ENCODE measurements around the gene MYOM1.
"Not testable (repeated sequence)": the region's sequence is repeated elsewhere in the genome, so short reads cannot be mapped to it uniquely, and the experiment has no call there.

The MYOM1 gene

GRCh38 chr18:3035635-3036034 lies 184.1 kb downstream of the MYOM1 start:
- no peak for DNase-seq (ENCODE audit: low read depth, low spot score)

- no peak for DNase-seq (ENCODE audit: low read depth, low spot score)
These were observed 187.0 kb downstream of the MYOM1 start for GRCh38 chr18:3032721-3033120.

GRCh38 chr18:3029215-3029952 lies 190.4 kb downstream of the MYOM1 start:
- DNase-seq (ENCODE audit: low read depth, low spot score) = no peak

GRCh38 chr18:3028115-3028514 lies 191.7 kb downstream of the MYOM1 start:
- not testable (repeated sequence) for DNase-seq (ENCODE audit: low read depth, low spot score)

DNA sequence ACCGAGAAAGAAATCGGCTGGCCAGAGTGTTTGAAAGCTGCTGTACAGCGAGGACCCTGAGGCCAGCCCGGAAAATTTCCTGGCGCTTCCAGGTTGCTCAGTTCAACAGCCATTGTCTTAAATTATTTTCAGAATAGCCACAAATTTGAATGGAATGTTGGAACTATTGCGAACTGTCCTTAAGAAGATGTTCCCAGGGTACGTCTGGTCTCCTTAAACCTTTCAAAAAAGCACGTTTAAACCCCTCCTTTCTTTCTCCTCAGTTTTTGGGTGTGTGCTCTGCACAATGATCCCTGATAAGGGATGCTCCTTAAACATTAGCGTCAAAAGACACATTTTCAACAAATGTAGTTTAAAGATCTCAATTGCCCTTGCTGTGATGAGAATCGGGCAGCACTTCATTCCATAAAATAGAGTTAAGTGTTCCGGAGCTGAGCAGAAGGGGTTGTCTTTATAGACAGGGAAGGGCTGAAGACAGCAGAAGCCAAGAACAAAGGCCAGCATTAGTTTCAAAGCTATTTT lies 192.3 kb downstream of the MYOM1 start:
- DNase-seq (ENCODE audit: low read depth, low spot score) = no peak

DNA sequence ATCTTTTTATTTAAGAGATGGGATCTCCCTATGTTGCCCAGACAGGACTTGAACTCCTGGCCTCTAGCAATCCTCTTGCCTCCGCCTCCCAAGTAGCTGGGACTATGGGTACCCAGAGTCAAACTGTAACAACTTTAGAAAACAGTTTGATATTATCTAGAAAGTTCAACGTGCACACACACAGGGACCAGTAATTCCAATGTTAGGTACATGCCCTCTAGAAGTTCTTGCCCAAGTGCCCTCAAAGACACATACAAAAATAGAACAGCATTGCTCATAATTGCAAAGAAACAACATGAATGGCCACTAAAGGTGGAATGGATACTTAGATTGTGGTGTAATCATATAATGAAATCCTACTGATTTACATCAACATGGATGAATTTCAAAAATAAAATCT lies 194.2 kb downstream of the MYOM1 start:
- DNase-seq (ENCODE audit: low read depth, low spot score) = no peak

DNA sequence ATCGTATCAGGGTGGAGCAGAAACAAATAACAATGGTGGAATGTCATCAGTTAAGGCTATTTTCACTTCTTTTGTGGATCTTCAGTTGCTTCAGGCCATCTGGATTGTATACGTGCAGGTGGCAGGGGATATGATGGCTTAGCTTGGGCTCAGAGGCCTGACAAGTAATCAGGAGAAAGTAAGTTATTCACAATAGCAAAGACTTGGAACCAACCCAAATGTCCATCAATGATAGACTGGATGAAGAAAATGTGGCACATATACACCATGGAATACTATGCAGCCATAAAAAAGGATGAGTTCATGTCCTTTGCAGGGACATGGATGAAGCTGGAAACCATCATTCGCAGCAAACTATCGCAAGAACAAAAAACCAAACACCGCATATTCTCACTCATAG lies 196.2 kb downstream of the MYOM1 start:
- DNase-seq (ENCODE audit: low read depth, low spot score) = not testable (repeated sequence)
